Coronary artery (tissue), 2 donors: ENCODE measurements around the gene USP24.
"Not testable (repeated sequence)": the region's sequence is repeated elsewhere in the genome, so short reads cannot be mapped to it uniquely, and the experiment has no call there.

ENCODE experiments used
- DNase-seq: peaks from one replicate; pipeline ENCODE4 v3.0.0-alpha.2; 2017; ENCODE audit warnings: low spot score
- H3K27ac ChIP-seq, 2 donors: fragments of 200-600 bp; sonication (generic); one replicate each; pipeline ENCODE4 v1.5.1; 2016 to 2019
- H3K4me3 ChIP-seq: fragments of 200-600 bp; sonication (generic); 2 replicates; pipeline ENCODE4 v1.5.1; 2016; ENCODE audit warnings: mild to moderate bottlenecking, moderate library complexity
- CTCF ChIP-seq: fragments of 200-600 bp; sonication (generic); IDR thresholded peaks from one replicate; pipeline ENCODE4 v1.5.1; 2019; ENCODE audit warnings: antibody characterized with exemption

Gene USP24

GRCh38 chr1:55200667-55201066 lies 14.5 kb downstream of the USP24 start:
- TF ChIP-seq CTCF = no peak
- no peak overlapping the region for H3K27ac ChIP-seq
- DNase-seq = no peak
- no peak overlapping the region for H3K4me3 ChIP-seq

GRCh38 chr1:55199735-55200134 lies 15.4 kb downstream of the USP24 start:
- not testable (repeated sequence) for H3K27ac ChIP-seq, H3K4me3 ChIP-seq, DNase-seq

GRCh38 chr1:55198044-55198443 lies 17.1 kb downstream of the USP24 start:
- Histone ChIP-seq H3K27ac (no peak overlapping the region), H3K4me3 (no peak overlapping the region)
- no peak for TF ChIP-seq CTCF
- no peak for DNase-seq

GRCh38 chr1:55197099-55197498 lies 18.1 kb downstream of the USP24 start:
- TF ChIP-seq CTCF = no peak
- no peak for DNase-seq
- H3K4me3 ChIP-seq = no peak overlapping the region
- no peak overlapping the region for H3K27ac ChIP-seq

- no peak overlapping the region for H3K27ac ChIP-seq
Measured at GRCh38 chr1:55196433-55197035, 18.6 kb downstream of the USP24 start.

GRCh38 chr1:55195521-55196233 lies 19.5 kb downstream of the USP24 start:
- Histone ChIP-seq H3K27ac (no peak overlapping the region), H3K4me3 (no peak overlapping the region)
- DNase-seq = no peak
- TF ChIP-seq CTCF = no peak

More at GRCh38 chr1:55196433-55197035, 18.6 kb downstream of the USP24 start:
- no peak for DNase-seq
- no peak overlapping the region for H3K4me3 ChIP-seq
- TF ChIP-seq CTCF = no peak

GRCh38 chr1:55194851-55195250 lies 20.3 kb downstream of the USP24 start:
- no peak overlapping the region for H3K27ac ChIP-seq
- DNase-seq = no peak
- H3K4me3 ChIP-seq = no peak overlapping the region
- TF ChIP-seq CTCF = no peak
